Body of pancreas (tissue), 4 donors: Measurements from ENCODE around the gene USP25. TPM values are rescaled to one million over a fixed set of nuclear protein-coding genes. Genes with fewer than 3 reads are reported as not detected.

Experiments
- ATAC-seq: fragments of 150-250 bp; one replicate; pipeline ENCODE4 v1.9.1; 2016
- DNase-seq, 4 donors: peaks; one replicate each; pipeline ENCODE4 v3.0.0-alpha.2; 2019
- H3K27ac ChIP-seq, 4 donors: fragments of 200-600 bp; sonication (generic); 1 replicate in 3 of 4; 2 replicates in 1 of 4; pipeline versions ENCODE4 v1.5.1 to v1.6.1; 2016 to 2019; ENCODE audit warnings: mild to moderate bottlenecking in 1 of 4, mixed read lengths in 1 of 4, moderate library complexity in 1 of 4
- H3K27me3 ChIP-seq, 2 donors: fragments of 200-600 bp; sonication (generic); one replicate each; pipeline ENCODE4 v1.6.0; 2016; ENCODE audit warnings: mild to moderate bottlenecking in 1 of 2
- H3K36me3 ChIP-seq, 2 donors: fragments of 200-600 bp; sonication (generic); replicated peaks in 1 of 2; 2 replicates each; pipeline ENCODE4 v1.5.1; 2016; ENCODE audit warnings: low read depth in 2 of 2; ENCODE audit not compliant: insufficient read depth in 1 of 2
- H3K4me1 ChIP-seq: fragments of 200-600 bp; sonication (generic); one replicate; pipeline ENCODE4 v1.6.0; 2016
- H3K4me3 ChIP-seq, 2 donors: fragments of 200-600 bp; sonication (generic); 1 replicate in 1 of 2; 2 replicates in 1 of 2; pipeline ENCODE4 v1.5.1; 2016 to 2019
- H3K9me3 ChIP-seq, 3 donors: fragments of 200-600 bp; sonication (generic); 1 replicate in 2 of 3; 2 replicates in 1 of 3; pipeline ENCODE4 v1.5.1; 2016
- POLR2A ChIP-seq, 3 donors: fragments of 450-650 bp; IDR thresholded peaks; one replicate each; pipeline ENCODE4 v1.6.1; 2016; ENCODE audit warnings: antibody characterized with exemption in 3 of 3, mild to moderate bottlenecking in 2 of 3
- WGBS, 2 donors: methylation state at CpG; one replicate each; pipeline ENCODE4 v1.1.5; 2017; 5-methylcytosine and 5-hydroxymethylcytosine counted together
- intact Hi-C: fragments of 100-400 bp; cut with DNase I; formaldehyde crosslinking; loops from one replicate; pipeline ENCODE4 v1.15.1; 2023
- total RNA-seq, 2 donors: library from RNA; depleted of rRNA; stranded (reverse); fragments of >200 nt; gene quantifications; one replicate each; pipeline ENCODE4 v1.1.0, GENCODE V29; 2016
- TF ChIP-seq, protein P1 (sequence below), 7 experiments: fragments of 450-650 bp in 4 of 7; fragments of 200-600 bp in 3 of 7; sonication (generic) in 3 of 7; IDR thresholded peaks; one replicate each; pipeline ENCODE4 v1.5.1; 2016 to 2019; ENCODE audit warnings: antibody characterized with exemption in 7 of 7

The USP25 gene
- total RNA-seq, 2 donors from 2014 or later, result 31.4 to 37.9 TPM

DNA sequence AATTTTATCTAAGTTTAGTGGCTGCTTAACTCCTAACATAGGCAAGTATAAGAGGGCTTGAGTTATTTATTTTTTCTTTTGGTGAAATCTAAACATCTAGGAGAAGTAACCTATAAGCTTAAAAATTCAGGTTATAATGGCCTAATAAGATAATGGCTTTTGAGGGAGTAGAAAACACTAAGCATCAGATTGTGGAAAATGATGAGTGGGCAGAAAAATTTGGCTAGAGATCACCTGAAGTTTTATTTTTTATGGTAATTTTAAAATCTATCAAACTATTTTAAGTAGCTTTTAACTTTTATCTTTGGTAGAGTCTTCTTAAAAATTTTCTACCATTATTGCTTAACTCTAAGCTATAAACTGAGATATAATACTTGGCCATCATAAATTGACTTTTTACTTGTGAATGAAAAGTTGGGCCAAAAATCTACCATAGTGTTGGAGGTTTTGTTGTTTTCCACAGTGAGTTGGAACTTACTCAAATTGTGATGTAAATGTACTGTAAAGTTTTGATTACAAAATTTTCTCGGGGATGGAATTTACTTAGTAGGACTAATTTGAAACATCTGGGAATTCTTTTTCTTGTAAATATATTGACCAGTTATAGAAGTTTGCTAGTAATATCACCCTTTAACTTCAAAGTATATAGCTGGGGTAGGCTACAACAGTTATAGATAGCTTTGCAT lies 63.9 kb downstream of the USP25 start:
- intact Hi-C loops, result no loop called here
- DNase-seq (no peak), ATAC-seq (no peak)
- Histone ChIP-seq H3K36me3 (no peaks in the 10 kb centered on the region), H3K9me3 (no peaks in the 10 kb centered on the region), H3K27me3 (no peaks in the 10 kb centered on the region), H3K27ac (no peak overlapping the region), H3K4me3 (no peak overlapping the region), H3K4me1 (no peaks in the 10 kb centered on the region)
- TF ChIP-seq, protein P1, sequence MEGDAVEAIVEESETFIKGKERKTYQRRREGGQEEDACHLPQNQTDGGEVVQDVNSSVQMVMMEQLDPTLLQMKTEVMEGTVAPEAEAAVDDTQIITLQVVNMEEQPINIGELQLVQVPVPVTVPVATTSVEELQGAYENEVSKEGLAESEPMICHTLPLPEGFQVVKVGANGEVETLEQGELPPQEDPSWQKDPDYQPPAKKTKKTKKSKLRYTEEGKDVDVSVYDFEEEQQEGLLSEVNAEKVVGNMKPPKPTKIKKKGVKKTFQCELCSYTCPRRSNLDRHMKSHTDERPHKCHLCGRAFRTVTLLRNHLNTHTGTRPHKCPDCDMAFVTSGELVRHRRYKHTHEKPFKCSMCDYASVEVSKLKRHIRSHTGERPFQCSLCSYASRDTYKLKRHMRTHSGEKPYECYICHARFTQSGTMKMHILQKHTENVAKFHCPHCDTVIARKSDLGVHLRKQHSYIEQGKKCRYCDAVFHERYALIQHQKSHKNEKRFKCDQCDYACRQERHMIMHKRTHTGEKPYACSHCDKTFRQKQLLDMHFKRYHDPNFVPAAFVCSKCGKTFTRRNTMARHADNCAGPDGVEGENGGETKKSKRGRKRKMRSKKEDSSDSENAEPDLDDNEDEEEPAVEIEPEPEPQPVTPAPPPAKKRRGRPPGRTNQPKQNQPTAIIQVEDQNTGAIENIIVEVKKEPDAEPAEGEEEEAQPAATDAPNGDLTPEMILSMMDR (IDR thresholded peaks at IDR 0.05), result no peak
- no peak for TF ChIP-seq POLR2A (IDR thresholded peaks at IDR 0.05)
- 63 to 66% methylated on average over 1 of the region's 1 CpG for WGBS, 2 donors

GRCh38 chr21:15794277-15794912 lies 64.6 kb downstream of the USP25 start:
- Histone ChIP-seq H3K27me3 (no peaks in the 10 kb centered on the region), H3K36me3 (no peaks in the 10 kb centered on the region), H3K27ac (no peak overlapping the region), H3K9me3 (no peaks in the 10 kb centered on the region), H3K4me3 (no peak overlapping the region), H3K4me1 (no peaks in the 10 kb centered on the region)
- intact Hi-C loops, result no loop called here
- WGBS, 2 donors, result 97 to 98% methylated on average over 2 of the region's 2 CpGs
- ATAC-seq (no peak), DNase-seq (no peak)
- no peak for TF ChIP-seq POLR2A (IDR thresholded peaks at IDR 0.05)

- Histone ChIP-seq H3K27ac (no peak overlapping the region), H3K36me3 (no peaks in the 10 kb centered on the region), H3K27me3 (no peaks in the 10 kb centered on the region), H3K9me3 (no peaks in the 10 kb centered on the region), H3K4me3 (no peak overlapping the region), H3K4me1 (no peaks in the 10 kb centered on the region)
- WGBS, 2 donors, result 95% methylated on average over 4 of the region's 4 CpGs
- TF ChIP-seq POLR2A (IDR thresholded peaks at IDR 0.05), result no peak
- TF ChIP-seq, protein P1 (IDR thresholded peaks at IDR 0.05), result no peak
- DNase-seq (no peak), ATAC-seq (no peak)
- intact Hi-C loops, result no loop called here
Measured at GRCh38 chr21:15795533-15795932, 65.8 kb downstream of the USP25 start.

- TF ChIP-seq, protein P1 (IDR thresholded peaks at IDR 0.05), result no peak
- TF ChIP-seq POLR2A (IDR thresholded peaks at IDR 0.05), result no peak
- Histone ChIP-seq H3K36me3 (no peaks in the 10 kb centered on the region), H3K27ac (no peak overlapping the region), H3K9me3 (no peaks in the 10 kb centered on the region), H3K27me3 (no peaks in the 10 kb centered on the region), H3K4me1 (no peaks in the 10 kb centered on the region), H3K4me3 (no peak overlapping the region)
- intact Hi-C loops, result no loop called here
- 81 to 83% methylated on average over 3 of the region's 3 CpGs for WGBS, 2 donors
- ATAC-seq, result no peak
- no peak for DNase-seq
Measured at GRCh38 chr21:15797577-15798363, 68.0 kb downstream of the USP25 start.

DNA sequence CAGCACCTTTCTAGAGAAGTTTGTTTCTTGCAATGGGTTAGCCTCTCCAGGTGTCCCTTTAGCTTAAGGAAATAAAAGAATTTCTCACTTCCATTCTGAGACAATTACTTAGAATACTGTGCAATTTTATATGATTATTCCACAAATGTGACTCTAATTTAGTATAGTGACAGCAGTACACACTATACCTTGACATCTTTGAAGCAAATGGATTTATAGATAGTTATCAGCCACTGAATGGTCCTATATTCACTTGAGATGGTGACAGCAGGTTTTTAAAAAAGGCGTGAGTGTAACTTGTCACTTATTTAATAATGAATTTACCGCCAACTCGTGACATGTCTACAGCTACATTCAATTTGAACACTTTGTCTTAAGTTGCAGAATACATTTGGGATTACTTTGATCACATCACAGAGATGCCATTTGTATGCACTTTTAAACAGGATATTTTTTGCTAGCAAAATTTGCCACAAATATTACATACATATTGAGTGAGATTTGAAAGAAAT lies 71.6 kb downstream of the USP25 start:
- ATAC-seq, result no peak
- Histone ChIP-seq H3K36me3 (no peaks in the 10 kb centered on the region), H3K9me3 (no peaks in the 10 kb centered on the region), H3K4me3 (no peak overlapping the region), H3K4me1 (no peaks in the 10 kb centered on the region), H3K27me3 (no peaks in the 10 kb centered on the region), H3K27ac (no peak overlapping the region)
- no peak for DNase-seq
- WGBS, 2 donors, result 97 to 100% methylated on average over 3 of the region's 3 CpGs
- intact Hi-C loops, result no loop called here
- no peak for TF ChIP-seq POLR2A (IDR thresholded peaks at IDR 0.05)
- TF ChIP-seq, protein P1 (IDR thresholded peaks at IDR 0.05), result no peak
